GM10248 (cell line): Measurements from ENCODE around the gene FTO.

Experiments
- CTCF ChIA-PET: fragments of 300-600 bp; sonication (Branson Sonifier 250); formaldehyde crosslinking; extraction: SDS; loops from one replicate; lab custom pipeline; 2021; ENCODE audit warnings: antibody characterized with exemption; lab: Yijun Ruan, JAX
- POLR2A ChIA-PET: fragments of 350-650 bp; sonication (Branson Sonifier 250); formaldehyde crosslinking; extraction: SDS; loops from one replicate; lab custom pipeline; 2020; ENCODE audit warnings: antibody characterized with exemption; lab: Yijun Ruan, JAX
- DNase-seq: peaks from one replicate; pipeline ENCODE4 v3.0.0; 2012; ENCODE audit errors: extremely low spot score
- CTCF ChIP-seq: IDR thresholded peaks from 2 replicates; pipeline ENCODE4 v1.5.1; 2012; ENCODE audit warnings: mild to moderate bottlenecking, low read depth; ENCODE audit errors: extremely low read depth, missing control alignments, control extremely low read depth

Gene FTO

GRCh38 chr16:54056921-54057320 lies 353.0 kb downstream of the FTO start:
- ChIA-PET CTCF (no interaction called here), POLR2A (no interaction called here)
- no peak for TF ChIP-seq CTCF
- DNase-seq = no peak

GRCh38 chr16:54059319-54059718 lies 355.4 kb downstream of the FTO start:
- no peak for DNase-seq
- POLR2A ChIA-PET = no interaction called here
- TF ChIP-seq CTCF = no peak
- CTCF ChIA-PET = no interaction called here

DNA sequence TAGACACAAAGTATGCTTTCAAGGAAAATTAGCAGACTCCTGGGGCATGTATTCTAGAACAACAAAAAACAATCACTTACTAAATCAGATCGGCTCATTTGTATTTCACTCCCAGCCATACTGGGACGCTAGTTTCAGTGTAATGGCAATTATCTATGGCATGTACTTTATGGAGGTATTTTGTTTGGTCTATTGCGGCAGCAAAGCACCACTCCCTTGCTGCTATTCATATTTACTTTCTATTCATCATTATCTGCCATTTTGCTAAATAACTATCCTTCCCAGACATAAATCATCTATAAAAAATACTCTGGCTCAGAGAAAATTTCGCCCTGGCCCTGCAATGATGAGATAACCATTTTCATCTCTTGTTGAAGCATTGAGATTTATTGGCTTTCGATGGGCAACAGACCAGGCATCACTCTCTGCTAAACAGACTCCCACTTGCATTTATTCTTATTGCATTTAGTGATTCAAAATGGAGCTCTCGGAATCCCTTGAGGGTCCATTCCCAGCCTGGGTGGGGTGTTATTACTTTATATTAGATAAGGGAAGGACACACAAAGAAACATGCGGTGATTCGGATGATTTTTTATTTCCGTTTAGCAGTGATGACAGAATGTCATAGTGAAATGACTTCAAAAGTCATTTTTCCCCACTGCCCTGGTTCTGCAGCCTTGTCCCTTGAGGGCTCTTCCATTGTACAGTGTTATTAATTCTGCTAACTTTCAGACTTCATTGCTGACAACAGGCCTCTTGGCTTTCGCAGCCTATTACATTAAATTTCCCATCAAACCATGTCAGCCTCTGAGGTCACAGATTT lies 356.9 kb downstream of the FTO start:
- DNase-seq = no peak
- POLR2A ChIA-PET = no interaction called here
- CTCF ChIA-PET = interaction anchor here (1.3 kb wide), 1 partner anchor 26 kb away, joined by 4 read pairs; no protein-coding TSS in a partner anchor
- TF ChIP-seq CTCF = no peak

GRCh38 chr16:54061454-54061853 lies 357.5 kb downstream of the FTO start:
- TF ChIP-seq CTCF = no peak
- no peak for DNase-seq
- ChIA-PET CTCF (no interaction called here), POLR2A (no interaction called here)

- ChIA-PET CTCF (interaction anchor here (3.6 kb wide), 1 partner anchor 9 kb away, joined by 18 read pairs; no protein-coding TSS in a partner anchor), POLR2A (no interaction called here)
- TF ChIP-seq CTCF = no peak
- no peak for DNase-seq
These were observed 358.7 kb downstream of the FTO start for GRCh38 chr16:54062361-54063278.

- no peak for DNase-seq
- POLR2A ChIA-PET = interaction anchor here (0.6 kb wide), 1 partner anchor 47 kb away, joined by 3 read pairs; no protein-coding TSS in a partner anchor
- CTCF ChIA-PET = interaction anchor here (3.6 kb wide), 1 partner anchor 10 kb away, joined by 18 read pairs; no protein-coding TSS in a partner anchor
- TF ChIP-seq CTCF = no peak
These were observed 359.4 kb downstream of the FTO start for GRCh38 chr16:54063279-54063773.
